Activated CD8-positive, alpha-beta memory T cell treated with anti-CD3 and anti-CD28 coated beads, Interleukin-2, amount 50 U/mL, for 1 hour (primary cell): Measurements from ENCODE around the gene KIF5A.
"Not testable (repeated sequence)": the region's sequence is repeated elsewhere in the genome, so short reads cannot be mapped to it uniquely, and the experiment has no call there.

Experiments
- DNase-seq: peaks from one replicate; pipeline ENCODE4 v3.0.0-alpha.2; 2020; ENCODE audit errors: extremely low read depth

Gene KIF5A

GRCh38 chr12:57549909-57550640, at the start of gene KIF5A:
TSS of gene KIF5A (plus strand) at chr12:57550044. CDS start at chr12:57550272, 228 bp downstream.
- no peak for DNase-seq

- no peak for DNase-seq
Measured at GRCh38 chr12:57500213-57500612, 49.6 kb upstream of the KIF5A start.

GRCh38 chr12:57502311-57502969, 47.4 kb upstream of the KIF5A start:
- DNase-seq, result not testable (repeated sequence)

GRCh38 chr12:57506541-57506940, 43.3 kb upstream of the KIF5A start:
- DNase-seq, result not testable (repeated sequence)

- DNase-seq, result not testable (repeated sequence)
Measured at GRCh38 chr12:57507796-57508195, 42.0 kb upstream of the KIF5A start.

GRCh38 chr12:57511161-57511560, 38.7 kb upstream of the KIF5A start:
- no peak for DNase-seq

GRCh38 chr12:57511588-57512325, 38.1 kb upstream of the KIF5A start:
- no peak for DNase-seq

- no peak for DNase-seq
Measured at GRCh38 chr12:57512665-57513064, 37.2 kb upstream of the KIF5A start.

- DNase-seq, result no peak
Measured at GRCh38 chr12:57513266-57513665, 36.6 kb upstream of the KIF5A start.

- DNase-seq, result not testable (repeated sequence)
Measured at GRCh38 chr12:57513677-57514076, 36.2 kb upstream of the KIF5A start.

- DNase-seq, result not testable (repeated sequence)
Measured at GRCh38 chr12:57514246-57514645, 35.6 kb upstream of the KIF5A start.

- DNase-seq, result no peak
Measured at GRCh38 chr12:57514720-57515407, 35.0 kb upstream of the KIF5A start.

- no peak for DNase-seq
Measured at GRCh38 chr12:57515408-57515933, 34.4 kb upstream of the KIF5A start.

- no peak for DNase-seq
Measured at GRCh38 chr12:57515934-57516541, 33.8 kb upstream of the KIF5A start.

GRCh38 chr12:57516617-57517153, 33.2 kb upstream of the KIF5A start:
- no peak for DNase-seq

- DNase-seq, result no peak
Measured at GRCh38 chr12:57517187-57517586, 32.7 kb upstream of the KIF5A start.

GRCh38 chr12:57517718-57518117, 32.1 kb upstream of the KIF5A start:
- DNase-seq, result not testable (repeated sequence)

GRCh38 chr12:57518176-57518919, 31.5 kb upstream of the KIF5A start:
- DNase-seq, result no peak

- no peak for DNase-seq
Measured at GRCh38 chr12:57518920-57519795, 30.7 kb upstream of the KIF5A start.

GRCh38 chr12:57519796-57520052, 30.1 kb upstream of the KIF5A start:
- DNase-seq, result no peak
